RWPE2 (cell line): Measurements from ENCODE around the gene NECTIN2.
A peak's percentile ranks its signal among the peaks of the same experiment; 100 is the strongest.

Experiments
- ATAC-seq: fragments of 200-7000 bp; cut with Tn5 transposase; 3 replicates; pipeline ENCODE4 v1.9.1; 2021; ENCODE audit warnings: low read depth
- DNase-seq: peaks from one replicate; pipeline ENCODE4 v3.0.0-alpha.2; 2020; ENCODE audit warnings: low spot score
- H3K27ac ChIP-seq: fragments of 450-650 bp; 2 replicates; pipeline ENCODE4 v1.5.1; 2017; ENCODE audit warnings: mild to moderate bottlenecking; ENCODE audit not compliant: poor library complexity, severe bottlenecking
- H3K27me3 ChIP-seq: fragments of 250-450 bp; sonication (Bioruptor Pico); 2 replicates; pipeline ENCODE4 v1.5.1; 2021; ENCODE audit warnings: mild to moderate bottlenecking, moderate library complexity; ENCODE audit not compliant: insufficient read depth, poor library complexity, severe bottlenecking
- H3K36me3 ChIP-seq: fragments of 250-450 bp; sonication (Bioruptor Pico); 2 replicates; pipeline ENCODE4 v1.5.1; 2020; ENCODE audit warnings: low read depth, mild to moderate bottlenecking, moderate library complexity
- H3K4me1 ChIP-seq: fragments of 250-450 bp; sonication (Bioruptor Pico); 2 replicates; pipeline ENCODE4 v1.5.1; 2021; ENCODE audit warnings: mild to moderate bottlenecking, moderate library complexity; ENCODE audit not compliant: insufficient read depth, poor library complexity, severe bottlenecking
- H3K4me3 ChIP-seq: fragments of 250-450 bp; sonication (Bioruptor Pico); 2 replicates; pipeline ENCODE4 v1.5.1; 2021; ENCODE audit warnings: mild to moderate bottlenecking, moderate library complexity; ENCODE audit not compliant: severe bottlenecking
- H3K9me3 ChIP-seq: fragments of 250-450 bp; sonication (Bioruptor Pico); 2 replicates; pipeline ENCODE4 v1.5.1; 2021; ENCODE audit warnings: mild to moderate bottlenecking, moderate library complexity; ENCODE audit not compliant: severe bottlenecking
- TF ChIP-seq, protein P1 (sequence below): fragments of 450-650 bp; IDR thresholded peaks from one replicate; pipeline ENCODE4 v1.5.1; 2017; ENCODE audit warnings: mild to moderate bottlenecking, moderate library complexity; ENCODE audit not compliant: poor library complexity, severe bottlenecking

The NECTIN2 gene

GRCh38 chr19:44803442-44804428 lies 42.4 kb upstream of the NECTIN2 start:
- peaks cover 3% of the 10 kb centered on the region; the same call in 1 of the 2 replicates for H3K36me3 ChIP-seq
- H3K27ac ChIP-seq, result no peak overlapping the region
- H3K4me1 ChIP-seq, result peaks cover 20% of the 10 kb centered on the region
- DNase-seq, result no peak
- no peaks in the 10 kb centered on the region for H3K27me3 ChIP-seq
- no peak overlapping the region for H3K4me3 ChIP-seq
- no peak for ATAC-seq
- no peaks in the 10 kb centered on the region for H3K9me3 ChIP-seq
- TF ChIP-seq, protein P1, sequence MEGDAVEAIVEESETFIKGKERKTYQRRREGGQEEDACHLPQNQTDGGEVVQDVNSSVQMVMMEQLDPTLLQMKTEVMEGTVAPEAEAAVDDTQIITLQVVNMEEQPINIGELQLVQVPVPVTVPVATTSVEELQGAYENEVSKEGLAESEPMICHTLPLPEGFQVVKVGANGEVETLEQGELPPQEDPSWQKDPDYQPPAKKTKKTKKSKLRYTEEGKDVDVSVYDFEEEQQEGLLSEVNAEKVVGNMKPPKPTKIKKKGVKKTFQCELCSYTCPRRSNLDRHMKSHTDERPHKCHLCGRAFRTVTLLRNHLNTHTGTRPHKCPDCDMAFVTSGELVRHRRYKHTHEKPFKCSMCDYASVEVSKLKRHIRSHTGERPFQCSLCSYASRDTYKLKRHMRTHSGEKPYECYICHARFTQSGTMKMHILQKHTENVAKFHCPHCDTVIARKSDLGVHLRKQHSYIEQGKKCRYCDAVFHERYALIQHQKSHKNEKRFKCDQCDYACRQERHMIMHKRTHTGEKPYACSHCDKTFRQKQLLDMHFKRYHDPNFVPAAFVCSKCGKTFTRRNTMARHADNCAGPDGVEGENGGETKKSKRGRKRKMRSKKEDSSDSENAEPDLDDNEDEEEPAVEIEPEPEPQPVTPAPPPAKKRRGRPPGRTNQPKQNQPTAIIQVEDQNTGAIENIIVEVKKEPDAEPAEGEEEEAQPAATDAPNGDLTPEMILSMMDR, result no peak

DNA sequence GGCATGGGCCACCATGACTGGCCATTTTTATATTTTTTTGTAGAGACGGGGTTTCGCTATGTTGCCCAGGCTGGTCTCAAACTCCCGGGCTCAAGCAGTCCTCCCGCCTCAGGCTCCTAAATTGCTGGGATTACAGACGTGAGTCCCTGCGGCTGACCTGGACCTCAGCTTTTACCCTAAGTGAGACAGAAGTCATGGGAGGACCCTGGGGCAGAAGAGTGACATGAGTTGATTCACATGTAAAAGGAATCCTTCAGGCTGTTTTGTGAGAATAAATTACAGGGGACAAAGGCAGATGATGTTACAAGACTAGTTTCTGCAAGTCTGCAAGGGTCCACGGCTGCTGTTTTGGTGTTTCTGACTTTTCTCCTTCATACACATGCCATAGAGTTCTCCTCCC lies 39.8 kb upstream of the NECTIN2 start:
- peaks cover 20% of the 10 kb centered on the region for H3K4me1 ChIP-seq
- H3K4me3 ChIP-seq, result no peak overlapping the region
- no peaks in the 10 kb centered on the region for H3K9me3 ChIP-seq
- TF ChIP-seq, protein P1, result no peak
- H3K27ac ChIP-seq, result peak overlapping the region; percentile 75
- H3K36me3 ChIP-seq, result peaks cover 3% of the 10 kb centered on the region
- DNase-seq (no peak), ATAC-seq (no peak)
- no peaks in the 10 kb centered on the region for H3K27me3 ChIP-seq

DNA sequence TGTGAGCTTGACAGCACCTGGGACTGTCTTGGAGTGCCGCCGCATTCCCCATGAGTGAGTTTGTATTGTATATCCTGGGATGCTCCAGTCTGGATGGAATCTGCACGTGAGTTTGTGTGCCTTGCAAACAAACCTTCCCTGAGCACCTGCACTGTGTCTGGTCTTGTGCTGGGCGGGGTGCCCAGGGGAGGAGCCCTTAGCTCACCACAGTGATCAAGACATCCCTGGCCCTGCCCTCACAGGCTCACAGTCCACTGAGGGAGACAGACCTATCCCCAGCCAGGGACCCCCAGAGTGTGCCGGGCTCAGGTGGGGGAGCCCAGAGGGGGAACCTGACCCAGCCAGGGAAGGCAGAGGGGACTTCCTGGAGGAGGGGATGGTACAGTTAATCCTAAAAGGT lies 38.9 kb upstream of the NECTIN2 start:
- Histone ChIP-seq H3K27ac (peak overlapping the region; percentile 75), H3K4me3 (no peak overlapping the region), H3K4me1 (peaks cover 20% of the 10 kb centered on the region), H3K27me3 (no peaks in the 10 kb centered on the region), H3K9me3 (no peaks in the 10 kb centered on the region), H3K36me3 (peaks cover 11% of the 10 kb centered on the region)
- ATAC-seq (peak; percentile 78), DNase-seq (peak; percentile 91)
- TF ChIP-seq, protein P1, result no peak

DNA sequence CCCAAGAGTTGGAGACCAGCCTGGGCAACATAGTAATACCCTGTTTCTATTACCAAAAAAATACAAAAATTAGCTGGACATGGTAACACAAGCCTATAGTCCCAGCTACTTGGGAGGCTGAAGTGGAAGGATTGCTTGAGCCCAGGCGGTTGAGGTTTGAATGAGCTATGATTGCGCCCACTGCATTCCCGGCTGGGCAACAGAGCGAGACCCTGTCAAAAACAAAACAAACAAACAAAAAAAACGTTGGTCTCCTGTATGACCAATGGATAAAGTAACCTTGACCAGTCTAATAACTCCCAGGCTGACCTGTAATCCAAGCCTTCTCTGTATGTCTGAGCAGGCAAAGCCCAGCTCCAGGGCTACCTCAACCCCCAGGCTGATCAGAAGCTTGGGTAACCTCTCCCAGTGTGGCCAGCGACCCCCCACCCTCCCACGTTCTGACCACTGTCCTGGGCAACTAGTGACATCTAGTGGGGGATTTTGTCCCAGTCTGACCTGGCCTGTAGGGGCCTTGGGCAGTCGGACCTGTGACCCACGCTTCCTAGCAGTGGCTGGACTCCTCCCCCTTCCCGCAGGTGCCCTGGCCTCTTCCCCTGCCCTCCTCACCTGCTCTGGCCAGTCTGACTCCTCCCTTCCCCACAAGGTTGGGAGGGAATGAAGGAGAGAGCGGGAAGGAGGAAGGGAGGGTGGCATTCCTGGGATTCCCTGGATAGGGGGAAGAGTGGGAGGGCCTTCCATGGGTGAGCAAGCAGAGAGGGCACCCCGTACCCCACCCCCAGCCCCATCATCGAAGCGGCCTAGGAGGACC lies 38.2 kb upstream of the NECTIN2 start:
- H3K36me3 ChIP-seq, result peaks cover 15% of the 10 kb centered on the region
- TF ChIP-seq, protein P1, result peak; percentile 59
- H3K27me3 ChIP-seq, result no peaks in the 10 kb centered on the region
- no peaks in the 10 kb centered on the region for H3K9me3 ChIP-seq
- H3K4me3 ChIP-seq, result no peak overlapping the region
- peak overlapping the region; percentile 75 for H3K27ac ChIP-seq
- H3K4me1 ChIP-seq, result peaks cover 20% of the 10 kb centered on the region
- ATAC-seq (peak; percentile 58), DNase-seq (peak; percentile 82)
